GM19025 (cell line): ENCODE data around the gene LRRC51.

Experiments used
- ATAC-seq: cut with Tn5 transposase; IDR thresholded peaks from one replicate; pipeline ENCODE4 v1.9.1; 2021; ENCODE audit warnings: mild to moderate bottlenecking, low read depth, moderate library complexity; ENCODE audit not compliant: unreplicated experiment

The LRRC51 gene

GRCh38 chr11:72080326-72081183 lies at the start of gene LRRC51, which contains the start of gene NUMA1:
Gene LRRC51 (plus strand): TSS chr11:72080850. CDS start chr11:72089084, 8,234 bp downstream.
Gene NUMA1 (minus strand): TSS chr11:72080542. CDS start chr11:72035943, 44,599 bp downstream.
- peak; percentile 94 for ATAC-seq

GRCh38 chr11:72036687-72037086 lies 44.0 kb upstream of the LRRC51 start:
- no peak for ATAC-seq

GRCh38 chr11:72037554-72038311 lies 42.9 kb upstream of the LRRC51 start:
- ATAC-seq, result no peak

GRCh38 chr11:72038491-72038890 lies 42.2 kb upstream of the LRRC51 start:
- ATAC-seq, result no peak

GRCh38 chr11:72039031-72039855 lies 41.4 kb upstream of the LRRC51 start:
- no peak for ATAC-seq

GRCh38 chr11:72039856-72040401 lies 40.7 kb upstream of the LRRC51 start:
- ATAC-seq, result no peak

- ATAC-seq, result no peak
Observed at GRCh38 chr11:72040491-72041363, 39.9 kb upstream of the LRRC51 start.

GRCh38 chr11:72041364-72042063 lies 39.1 kb upstream of the LRRC51 start:
- no peak for ATAC-seq

- no peak for ATAC-seq
Observed at GRCh38 chr11:72042064-72042745, 38.4 kb upstream of the LRRC51 start.

- no peak for ATAC-seq
Observed at GRCh38 chr11:72045849-72046248, 34.8 kb upstream of the LRRC51 start.

- no peak for ATAC-seq
Observed at GRCh38 chr11:72048766-72049460, 31.7 kb upstream of the LRRC51 start.

GRCh38 chr11:72058416-72059034 lies 22.1 kb upstream of the LRRC51 start:
- ATAC-seq, result no peak

GRCh38 chr11:72061739-72062396 lies 18.8 kb upstream of the LRRC51 start:
- no peak for ATAC-seq

- ATAC-seq, result no peak
Observed at GRCh38 chr11:72066855-72067254, 13.8 kb upstream of the LRRC51 start.

- no peak for ATAC-seq
Observed at GRCh38 chr11:72067266-72067665, 13.4 kb upstream of the LRRC51 start.

GRCh38 chr11:72067676-72068075 lies 13.0 kb upstream of the LRRC51 start:
- no peak for ATAC-seq

GRCh38 chr11:72069200-72069599 lies 11.4 kb upstream of the LRRC51 start:
- ATAC-seq, result no peak
